Measurements from ENCODE around the gene DLG2.

GRCh38 chr11:84130646-84131427 is 1496.3 kb downstream of the DLG2 start:
- TF ChIP-seq CTCF (IDR thresholded peaks at IDR 0.05; ENCODE audit: low read depth, low read length) (no peak), EZH2phosphoT487 (IDR thresholded peaks at IDR 0.05; ENCODE audit: low read depth) (no peak)
